Ammon's horn (tissue), 1 donor: Measurements from ENCODE around the gene DCP1B.

Source experiments
- DNase-seq: peaks from one replicate; pipeline ENCODE4 v3.0.0-alpha.2; 2016; ENCODE audit warnings: low spot score

Gene DCP1B

DNA sequence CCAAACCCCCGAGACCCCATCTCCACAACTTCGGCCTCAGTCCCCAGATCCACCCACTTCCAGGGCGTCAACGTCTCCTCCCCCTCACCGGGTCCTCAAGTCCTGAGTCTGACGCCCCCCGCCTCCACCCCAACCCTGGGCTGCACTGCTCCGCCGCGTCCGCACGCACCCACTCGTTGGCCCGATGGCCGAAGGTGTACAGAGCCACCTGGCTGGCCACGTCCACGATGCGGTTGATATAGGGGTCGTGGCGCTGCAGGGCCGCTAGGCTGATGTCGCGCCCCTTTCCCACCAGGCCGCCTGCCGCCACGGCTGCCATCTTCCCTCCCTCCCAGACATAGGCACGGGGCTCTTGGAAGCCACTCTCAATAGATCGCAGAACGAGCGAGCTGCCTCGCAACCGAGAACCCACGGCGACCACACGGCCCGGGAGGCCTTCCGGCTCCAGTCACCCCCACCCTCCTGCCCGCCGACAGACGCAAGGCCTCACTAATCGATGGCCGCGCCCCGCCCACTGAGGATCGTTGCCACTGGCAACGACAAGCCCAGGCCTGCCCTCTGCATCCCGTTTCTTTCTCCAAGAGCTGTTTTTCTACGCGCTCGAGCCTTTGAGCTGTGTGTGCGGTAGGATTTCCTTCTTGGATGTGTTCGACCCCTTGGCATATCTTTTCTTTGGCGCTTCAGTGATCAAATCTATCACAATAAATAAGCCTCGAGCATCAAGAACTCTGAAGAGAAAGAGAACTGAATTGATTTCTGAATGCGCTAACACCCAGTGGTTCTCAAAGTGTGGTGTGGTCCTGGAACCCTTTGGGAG lies at the start of gene DCP1B:
Gene DCP1B (minus strand): TSS at position 345 of the 817 bp plus-strand sequence. CDS start 26 bp downstream, at position 319.
- DNase-seq: peak; percentile 99

DNA sequence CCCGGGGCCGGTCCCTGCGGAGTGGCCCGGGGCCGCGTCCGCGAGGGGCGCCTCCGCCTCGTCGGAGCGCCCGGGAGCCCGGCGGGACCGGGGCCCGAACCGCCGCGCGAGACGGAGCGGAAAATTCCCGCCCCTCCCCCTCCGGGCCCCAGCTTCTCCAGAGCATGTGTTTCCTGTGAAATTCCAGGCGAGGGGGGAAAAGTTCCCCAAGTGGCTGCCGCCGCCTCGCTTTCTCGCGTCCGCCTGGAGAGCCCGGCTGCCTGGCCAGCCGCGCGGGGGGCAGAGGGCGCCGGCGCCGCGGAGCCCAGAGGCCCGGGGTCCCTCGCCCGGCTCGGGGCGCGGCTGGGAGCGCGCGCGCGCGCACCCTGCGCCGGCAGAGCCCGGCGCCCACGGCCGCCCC lies 49.4 kb upstream of the DCP1B start:
- DNase-seq: no peak

DNA sequence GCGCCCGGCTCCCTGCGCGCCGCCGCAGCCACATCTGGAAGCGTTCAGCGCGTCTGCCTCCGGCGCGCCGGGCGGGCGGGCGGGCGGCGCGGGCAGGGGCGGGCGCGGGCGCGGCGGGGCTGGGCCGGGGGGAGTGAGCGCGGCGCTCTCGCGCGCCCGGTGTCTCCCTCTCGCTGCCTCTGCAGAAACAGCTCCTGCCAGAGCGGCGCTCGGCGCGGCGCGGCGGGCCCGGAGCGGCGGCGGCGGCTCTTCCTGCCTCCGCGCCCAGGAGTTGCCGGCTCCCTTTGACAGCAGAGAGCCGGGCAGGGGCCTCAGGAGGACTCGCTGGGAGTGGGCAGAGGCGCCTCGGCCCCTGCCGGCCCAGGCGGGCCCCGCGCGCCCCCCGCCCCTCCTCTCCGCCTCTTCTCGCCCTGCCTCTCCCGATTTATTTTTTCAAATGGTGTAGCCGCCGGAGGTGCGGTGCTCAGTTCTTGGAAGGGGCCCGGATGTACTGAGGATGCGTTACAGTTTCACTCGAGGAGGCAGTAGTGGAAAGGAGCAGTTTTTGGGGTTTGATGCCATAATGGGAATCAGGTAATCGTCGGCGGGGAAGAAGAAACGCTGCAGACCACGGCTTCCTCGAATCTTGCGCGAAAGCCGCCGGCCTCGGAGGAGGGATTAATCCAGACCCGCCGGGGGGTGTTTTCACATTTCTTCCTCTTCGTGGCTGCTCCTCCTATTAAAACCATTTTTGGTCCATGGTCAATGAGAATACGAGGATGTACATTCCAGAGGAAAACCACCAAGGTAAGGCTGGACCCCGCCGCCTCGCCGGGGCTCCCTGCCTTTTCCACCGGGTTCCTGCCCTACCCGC lies 48.8 kb upstream of the DCP1B start, which contains the start of gene CACNA1C:
Gene CACNA1C (plus strand): TSS at position 162 of the 853 bp plus-strand sequence. CDS start 576 bp downstream, at position 738.
- DNase-seq: peak; percentile 57

DNA sequence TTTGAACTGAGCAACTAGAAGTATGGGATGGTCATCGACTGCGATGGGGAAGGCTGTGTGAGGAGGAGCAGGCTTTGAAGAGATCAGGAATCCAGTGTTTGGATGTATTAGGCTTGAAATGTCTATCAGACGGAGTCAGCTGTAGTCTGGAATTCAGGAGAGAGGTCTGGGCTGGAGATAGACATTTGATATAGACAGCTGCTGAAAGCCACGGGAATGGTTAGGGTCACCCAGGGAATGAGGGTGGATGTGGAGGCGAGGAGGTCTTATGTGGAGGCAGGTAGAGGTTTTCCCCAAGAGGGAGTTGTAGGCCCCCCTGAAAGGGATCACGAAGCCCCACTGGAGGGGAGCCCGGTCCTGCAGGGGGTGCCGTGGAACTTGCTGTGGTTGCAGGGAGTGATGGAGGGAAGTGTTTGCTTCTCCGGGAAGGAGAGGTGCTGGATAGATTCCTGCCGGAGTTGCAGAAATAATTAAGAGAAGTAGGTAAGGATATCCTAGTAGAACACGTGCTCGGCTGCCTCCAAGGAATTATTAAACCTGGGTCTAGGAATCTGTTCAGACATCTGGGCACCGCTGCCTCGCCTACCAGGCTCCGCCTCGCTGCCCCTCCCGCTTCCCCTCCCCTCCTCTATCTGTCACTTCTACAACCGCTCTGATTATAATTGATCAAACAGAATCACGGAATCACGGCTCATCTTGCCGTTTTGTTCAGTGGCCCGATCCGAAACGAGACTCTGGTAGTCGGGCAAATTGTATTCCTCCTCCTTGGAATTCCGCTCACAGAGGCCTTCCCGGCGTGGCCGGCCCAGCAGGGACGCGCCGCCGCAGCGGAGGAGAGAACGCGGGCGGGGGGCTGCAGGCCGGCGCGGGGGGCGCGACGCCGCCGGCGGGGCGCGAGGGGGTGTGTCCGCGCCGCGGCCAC lies 47.7 kb upstream of the DCP1B start:
- DNase-seq: no peak

DNA sequence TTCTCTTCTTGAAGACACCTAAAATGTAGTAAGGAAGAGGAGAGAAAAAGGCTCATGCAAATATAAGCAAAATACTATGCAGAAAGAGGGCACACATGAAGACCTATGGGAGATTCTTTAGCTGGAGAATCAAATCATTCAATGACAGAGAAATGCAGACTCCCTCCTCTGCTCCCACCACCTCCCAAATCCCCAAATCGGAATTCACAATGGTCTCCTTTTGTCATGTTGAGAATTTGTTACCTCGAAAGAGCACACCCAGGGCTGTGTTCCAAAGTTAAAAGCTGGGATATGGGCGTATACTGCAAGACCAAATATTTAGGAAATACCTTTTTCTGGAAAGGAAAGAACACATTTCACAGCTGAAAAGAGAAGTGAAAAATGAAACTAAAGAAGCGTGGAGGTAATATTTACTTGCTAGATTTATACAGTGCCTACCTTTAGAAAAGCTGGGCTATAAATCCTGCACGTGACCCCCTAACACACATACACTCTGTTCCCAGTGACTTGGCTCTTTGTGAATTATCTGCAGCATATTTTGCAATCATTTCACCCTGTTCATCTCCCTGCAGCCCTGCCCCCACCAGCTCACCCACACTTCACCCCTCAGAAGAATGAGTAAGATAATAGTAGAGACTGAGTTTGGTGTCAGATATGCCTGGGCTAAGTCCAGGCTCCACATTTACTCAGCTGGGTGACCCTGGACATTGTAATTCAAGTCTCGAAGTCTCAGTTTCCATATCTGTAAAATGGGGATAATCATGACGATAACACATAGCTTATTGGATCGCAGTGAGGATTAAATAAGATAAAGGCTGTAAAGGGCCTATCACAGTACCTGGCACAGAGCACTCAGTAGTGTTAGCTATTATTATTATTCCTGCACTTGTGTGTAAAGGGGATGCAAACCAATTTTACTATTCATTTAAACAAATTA lies 45.6 kb upstream of the DCP1B start:
- DNase-seq: no peak

DNA sequence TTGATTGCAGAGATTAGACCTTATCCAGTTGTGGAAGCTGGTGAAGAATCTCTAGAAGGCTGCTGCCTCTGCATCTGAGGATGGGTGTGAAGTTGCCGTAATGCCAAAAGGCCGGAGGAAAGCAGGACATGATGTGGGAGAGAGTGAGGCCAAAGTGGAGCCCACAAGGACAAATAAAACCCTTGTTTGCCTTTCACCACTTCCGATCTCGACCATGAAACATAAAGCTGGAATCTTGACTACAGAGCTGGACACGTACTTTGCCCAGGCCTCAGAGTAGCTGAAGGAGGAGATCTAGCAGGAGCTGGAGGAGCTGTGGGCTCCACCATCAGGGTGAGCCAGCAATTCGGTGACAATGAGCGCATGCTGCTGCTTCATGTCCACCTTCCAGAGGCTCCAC lies 43.5 kb upstream of the DCP1B start:
- DNase-seq: no peak

DNA sequence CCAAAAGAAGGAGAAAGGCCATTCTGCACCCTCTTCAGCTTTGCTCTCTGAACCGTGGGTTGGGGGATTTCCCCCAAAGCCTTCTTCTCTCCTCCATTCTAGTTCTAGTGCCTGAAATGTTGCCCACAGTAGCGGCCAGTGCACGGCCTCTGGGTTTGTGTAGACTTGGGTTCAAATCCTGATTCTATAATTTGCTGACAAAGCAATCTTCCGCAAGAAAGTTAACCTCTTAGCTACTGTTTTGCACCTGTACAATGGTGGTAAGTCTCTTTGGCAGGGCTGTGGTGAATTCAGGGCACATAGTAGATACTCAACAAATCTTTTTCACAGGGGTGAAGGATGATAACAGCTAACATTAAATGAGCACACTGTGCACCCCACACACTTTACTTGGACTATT lies 42.7 kb upstream of the DCP1B start:
- no peak for DNase-seq

DNA sequence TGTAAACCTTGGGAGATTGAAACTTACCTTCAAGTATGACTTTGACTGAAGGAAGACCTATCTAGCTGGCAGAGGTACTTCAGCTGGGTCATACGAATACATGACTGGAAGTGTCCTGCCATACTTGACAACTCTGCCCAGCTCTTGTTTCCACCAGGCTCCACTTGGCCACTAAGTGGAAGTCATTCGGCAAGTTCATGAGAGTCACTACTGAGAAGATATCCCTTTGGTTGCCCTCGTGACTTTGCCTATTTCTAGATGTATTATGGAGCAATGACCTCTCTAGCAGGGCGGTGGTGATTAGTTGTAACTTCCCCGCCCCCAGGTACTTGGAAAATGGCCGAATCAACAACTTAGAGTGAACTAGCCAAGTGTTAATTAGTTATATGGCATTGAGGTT lies 39.9 kb upstream of the DCP1B start:
- no peak for DNase-seq

DNA sequence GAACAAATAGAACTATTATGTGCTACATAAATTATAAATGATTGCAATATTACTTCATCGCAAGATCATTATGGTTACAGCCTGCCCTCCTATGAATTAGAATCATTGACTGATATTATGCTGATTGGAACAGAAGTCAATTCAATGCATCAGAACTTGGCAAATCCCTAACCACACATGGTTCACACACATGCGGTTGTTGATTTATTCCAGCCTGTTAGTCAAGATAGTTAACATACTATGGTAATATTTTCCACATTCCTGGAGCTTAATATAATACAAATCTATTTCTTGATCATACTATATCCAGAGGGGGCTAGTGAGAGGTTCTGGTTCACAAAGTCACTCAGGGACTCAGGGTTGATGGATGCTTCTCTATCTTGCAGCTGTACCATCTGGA lies 38.8 kb upstream of the DCP1B start:
- DNase-seq: no peak

DNA sequence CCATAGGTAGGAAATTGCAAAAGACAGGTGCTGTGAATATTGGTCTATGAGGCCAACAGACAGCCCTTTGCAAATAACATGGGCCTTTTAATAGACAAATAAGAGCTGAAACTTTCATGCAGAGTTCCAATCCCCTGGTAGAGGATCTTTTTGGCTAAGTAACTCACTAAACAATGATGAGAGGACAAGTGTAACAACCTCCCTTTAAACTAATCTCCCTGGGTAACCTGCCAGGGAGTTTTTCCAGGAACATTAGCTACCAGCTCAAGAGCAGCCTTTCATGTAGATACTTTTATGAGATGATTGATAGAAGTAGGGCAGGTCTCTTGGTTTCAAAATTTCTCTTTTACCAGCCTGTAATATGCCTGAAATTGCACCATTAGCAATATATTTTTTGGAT lies 34.8 kb upstream of the DCP1B start:
- no peak for DNase-seq

DNA sequence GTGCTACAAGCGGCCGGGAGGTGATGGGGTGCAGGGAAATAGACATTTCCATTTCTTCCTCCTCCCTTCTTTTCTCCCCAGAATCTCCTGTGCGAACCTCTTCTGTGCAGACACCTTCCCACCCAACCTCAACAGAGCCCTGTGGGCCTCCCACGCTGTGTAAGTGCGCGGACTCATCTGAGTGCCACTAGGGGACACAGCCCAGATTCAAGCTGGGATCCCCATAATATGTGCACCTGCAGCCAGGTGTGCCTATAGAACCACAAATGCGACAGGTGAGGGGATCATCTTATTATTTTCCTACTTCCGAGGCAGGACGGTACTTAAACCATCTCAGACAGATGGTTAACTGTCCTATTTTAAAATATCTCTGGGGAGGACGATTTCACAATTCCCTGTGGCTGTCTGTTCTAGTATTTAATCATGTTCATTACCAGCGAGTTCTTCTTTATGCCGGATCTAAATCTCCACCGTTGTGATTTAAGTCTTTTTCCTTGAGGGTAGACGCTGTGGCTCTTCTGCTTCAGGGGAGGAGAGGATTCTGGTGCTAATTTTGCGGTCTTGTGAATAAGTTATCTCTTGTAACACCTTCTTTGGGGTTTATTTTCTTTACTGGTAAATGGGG lies 31.3 kb upstream of the DCP1B start:
- no peak for DNase-seq

DNA sequence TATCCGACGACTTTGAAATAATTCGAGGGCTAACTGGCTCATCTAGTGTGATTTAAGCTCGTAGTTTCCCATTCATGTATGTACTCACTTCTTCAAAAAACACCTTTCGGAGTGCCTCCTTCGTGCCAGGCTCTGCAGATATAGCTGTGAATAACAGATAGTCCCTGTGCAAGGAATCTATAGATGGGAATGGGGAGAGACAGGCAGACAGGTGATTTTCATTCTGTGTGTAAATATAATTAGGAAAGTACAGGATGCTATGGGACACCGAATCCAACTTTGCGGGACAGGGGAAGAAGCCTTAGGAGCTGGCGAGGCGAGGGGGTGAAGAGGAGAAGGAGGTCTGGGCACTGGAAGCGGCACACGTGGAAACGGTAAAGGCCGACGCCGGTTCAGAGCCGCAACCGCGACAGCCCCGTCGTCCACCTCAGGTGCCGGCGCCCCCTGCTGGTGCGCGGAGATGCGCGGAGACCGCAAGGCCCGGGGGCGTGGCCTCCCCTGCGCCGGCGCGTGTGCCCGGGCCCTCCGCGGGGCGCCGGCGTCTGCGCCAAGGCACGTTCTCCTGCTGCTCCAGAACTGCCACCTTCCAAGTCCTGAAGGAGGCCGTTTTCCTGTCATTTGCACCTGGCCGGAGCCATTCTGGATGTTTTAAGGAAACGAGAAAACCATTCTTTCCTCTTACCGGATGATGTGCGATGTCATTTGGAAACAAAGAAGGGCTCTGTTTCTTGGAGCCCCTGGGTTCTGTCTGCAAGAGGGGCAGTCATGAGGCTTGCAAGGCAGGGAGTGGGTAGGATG lies 30.6 kb upstream of the DCP1B start:
- DNase-seq: peak; percentile 90

DNA sequence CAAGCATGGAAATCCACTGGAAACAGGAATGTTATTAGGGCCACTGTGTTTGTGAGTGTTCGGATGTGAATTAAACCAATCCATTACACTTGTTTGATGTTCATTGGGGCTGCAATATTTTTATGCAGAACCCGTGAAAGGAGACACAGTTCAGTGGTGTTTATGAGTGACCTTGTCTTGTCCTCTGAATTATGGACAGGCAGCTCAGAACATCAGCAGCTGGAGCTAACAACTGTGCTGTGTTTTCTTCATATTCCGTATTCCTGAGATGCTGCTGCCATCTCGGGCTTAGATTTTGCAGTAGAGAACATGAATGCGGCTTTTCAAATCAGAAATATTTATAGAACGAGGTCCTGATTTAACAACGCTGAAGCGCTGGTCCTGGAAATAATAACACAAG lies 28.2 kb upstream of the DCP1B start:
- DNase-seq: no peak

DNA sequence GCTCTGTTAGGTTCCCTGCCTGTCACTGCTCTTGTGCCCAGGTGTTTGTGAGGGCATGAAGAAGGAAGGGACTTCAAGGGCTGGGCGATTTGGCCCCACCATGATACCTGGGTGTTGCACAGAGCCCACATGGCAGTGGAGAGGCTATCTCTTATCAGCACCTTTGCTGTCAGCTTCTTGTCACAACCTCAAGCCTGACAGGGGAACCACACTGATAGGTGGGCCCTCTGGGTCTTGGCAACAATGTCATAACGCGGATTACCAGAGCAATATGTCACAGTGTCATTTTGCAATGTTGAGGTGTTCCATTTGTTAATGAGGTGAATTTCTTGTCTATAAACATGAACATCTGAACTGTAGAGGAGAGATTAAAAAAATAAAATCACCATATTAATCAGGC lies 25.6 kb upstream of the DCP1B start:
- DNase-seq: no peak

DNA sequence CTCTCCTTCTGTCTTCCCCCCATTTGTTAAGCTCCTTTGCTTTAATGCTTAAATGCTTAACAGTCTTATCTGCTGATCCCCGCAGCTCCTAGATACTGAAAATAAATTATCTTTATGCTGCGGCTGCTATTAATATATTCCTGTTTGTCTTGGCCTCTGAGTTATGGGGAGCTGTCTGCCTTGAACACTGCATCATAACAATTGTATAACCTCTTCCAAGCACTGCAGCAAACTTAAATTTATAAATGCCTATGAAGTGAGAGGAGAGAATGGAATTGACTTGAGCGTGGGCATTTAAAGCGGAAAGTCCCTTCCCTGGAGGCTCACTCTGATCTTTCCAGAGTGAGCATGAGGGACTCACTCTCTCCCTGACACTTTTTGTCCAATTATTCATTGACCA lies 23.1 kb upstream of the DCP1B start:
- no peak for DNase-seq

DNA sequence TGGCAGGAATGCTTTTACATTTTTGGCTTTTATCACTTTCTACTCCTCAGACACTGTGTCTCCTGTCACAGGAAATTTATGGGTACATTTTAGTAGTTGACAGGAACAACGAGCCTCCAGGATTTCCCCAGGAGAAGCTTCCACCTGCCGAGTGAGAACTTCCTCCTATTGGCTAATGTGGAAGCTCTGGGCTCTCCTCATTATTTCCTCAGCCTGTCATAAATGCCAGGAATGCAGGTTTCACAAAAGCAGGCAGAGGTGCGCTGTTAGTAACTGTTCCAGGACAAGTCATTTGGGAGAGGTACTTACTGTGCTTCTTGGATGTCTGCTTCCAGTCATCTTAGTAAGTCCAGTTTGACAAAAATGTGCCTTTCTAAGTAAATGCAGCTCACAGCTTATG lies 19.1 kb upstream of the DCP1B start:
- no peak for DNase-seq

DNA sequence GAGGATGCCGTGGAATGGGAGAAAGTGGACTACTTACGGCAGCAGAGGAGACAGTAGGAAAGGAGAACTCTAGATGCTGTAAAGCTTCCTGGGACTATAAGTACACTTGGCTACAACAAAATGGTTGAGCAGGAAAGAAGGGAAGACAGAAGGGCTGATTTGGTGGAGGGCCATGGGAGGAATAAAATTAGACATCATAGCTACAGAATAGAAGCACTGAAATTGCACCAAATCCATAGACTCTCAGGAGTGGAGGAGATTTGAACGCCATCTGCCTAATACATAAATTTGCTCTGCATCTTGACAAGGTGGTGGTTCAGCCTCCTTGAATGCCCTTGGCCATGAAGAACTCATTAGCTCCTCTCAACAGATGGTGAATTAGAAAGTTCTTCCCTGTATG lies 16.3 kb upstream of the DCP1B start:
- no peak for DNase-seq

DNA sequence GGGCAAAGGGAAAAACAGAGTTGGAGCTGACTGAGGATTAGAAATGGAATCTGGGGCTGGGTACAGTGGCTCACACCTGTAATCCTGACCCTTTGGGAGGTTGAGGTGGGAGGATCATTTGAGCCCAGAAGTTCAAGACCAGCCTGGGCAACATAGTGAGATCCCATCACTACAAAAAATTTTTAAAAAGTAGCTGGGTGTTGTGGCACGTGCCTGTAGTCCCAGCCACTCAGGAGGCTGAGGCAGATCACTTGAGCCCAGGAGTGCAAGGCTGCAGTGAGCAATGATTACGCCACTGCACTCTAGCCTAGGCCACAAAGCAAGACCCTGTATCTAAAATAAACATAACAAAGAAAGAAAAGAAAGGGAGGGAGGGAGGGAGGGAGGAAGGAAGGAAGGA lies 14.9 kb upstream of the DCP1B start:
- no peak for DNase-seq

DNA sequence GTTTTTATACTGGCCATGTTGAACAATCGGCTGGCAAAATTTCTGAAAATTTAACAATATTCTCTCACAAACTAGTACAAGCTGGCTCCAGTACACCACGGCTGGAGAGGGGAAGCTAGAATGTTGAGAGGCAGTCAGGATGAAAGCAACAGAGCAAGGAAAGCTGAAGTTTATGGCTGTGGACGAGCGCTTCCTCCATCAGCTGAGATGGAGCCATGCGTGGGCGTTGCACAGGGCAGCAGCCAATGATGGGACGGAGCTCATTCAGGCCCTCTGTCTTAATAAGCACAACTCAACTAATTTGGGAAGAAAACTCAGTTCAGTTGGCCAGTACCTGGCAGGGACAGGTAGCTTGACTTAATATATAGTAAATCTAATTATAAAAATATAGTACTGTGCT lies 14.1 kb upstream of the DCP1B start:
- DNase-seq: no peak
